ENCODE measurements around the gene NLRX1. TPM values are rescaled to one million over a fixed set of nuclear protein-coding genes. Genes with fewer than 3 reads are reported as not detected.

The NLRX1 gene
- total RNA-seq, 1 donor from 2014 or later: 10.2 TPM

DNA sequence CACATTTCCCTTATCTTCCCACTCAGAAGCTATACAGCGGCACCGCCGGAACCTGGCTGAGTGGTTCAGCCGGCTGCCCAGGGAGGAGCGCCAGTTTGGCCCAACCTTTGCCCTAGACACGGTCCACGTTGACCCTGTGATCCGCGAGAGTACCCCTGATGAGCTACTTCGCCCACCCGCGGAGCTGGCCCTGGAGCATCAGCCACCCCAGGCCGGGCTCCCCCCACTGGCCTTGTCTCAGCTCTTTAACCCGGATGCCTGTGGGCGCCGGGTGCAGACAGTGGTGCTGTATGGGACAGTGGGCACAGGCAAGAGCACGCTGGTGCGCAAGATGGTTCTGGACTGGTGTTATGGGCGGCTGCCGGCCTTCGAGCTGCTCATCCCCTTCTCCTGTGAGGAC is 4.9 kb downstream of the NLRX1 start:
- H3F3A ChIP-seq (ENCODE audit: low read depth): peaks cover 18% of the 10 kb centered on the region
- H3K36me3 Mint-ChIP-seq: no peaks in the 10 kb centered on the region
- H3K79me2 ChIP-seq (ENCODE audit: low read depth): no peaks in the 10 kb centered on the region
- no peaks in the 10 kb centered on the region for H3K36me3 ChIP-seq
- TF ChIP-seq EZH2 (IDR thresholded peaks at IDR 0.05): no peak
- TF ChIP-seq, protein P1, sequence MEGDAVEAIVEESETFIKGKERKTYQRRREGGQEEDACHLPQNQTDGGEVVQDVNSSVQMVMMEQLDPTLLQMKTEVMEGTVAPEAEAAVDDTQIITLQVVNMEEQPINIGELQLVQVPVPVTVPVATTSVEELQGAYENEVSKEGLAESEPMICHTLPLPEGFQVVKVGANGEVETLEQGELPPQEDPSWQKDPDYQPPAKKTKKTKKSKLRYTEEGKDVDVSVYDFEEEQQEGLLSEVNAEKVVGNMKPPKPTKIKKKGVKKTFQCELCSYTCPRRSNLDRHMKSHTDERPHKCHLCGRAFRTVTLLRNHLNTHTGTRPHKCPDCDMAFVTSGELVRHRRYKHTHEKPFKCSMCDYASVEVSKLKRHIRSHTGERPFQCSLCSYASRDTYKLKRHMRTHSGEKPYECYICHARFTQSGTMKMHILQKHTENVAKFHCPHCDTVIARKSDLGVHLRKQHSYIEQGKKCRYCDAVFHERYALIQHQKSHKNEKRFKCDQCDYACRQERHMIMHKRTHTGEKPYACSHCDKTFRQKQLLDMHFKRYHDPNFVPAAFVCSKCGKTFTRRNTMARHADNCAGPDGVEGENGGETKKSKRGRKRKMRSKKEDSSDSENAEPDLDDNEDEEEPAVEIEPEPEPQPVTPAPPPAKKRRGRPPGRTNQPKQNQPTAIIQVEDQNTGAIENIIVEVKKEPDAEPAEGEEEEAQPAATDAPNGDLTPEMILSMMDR (IDR thresholded peaks at IDR 0.05): no peak
- no peak for TF ChIP-seq EZH2phosphoT487 (IDR thresholded peaks at IDR 0.05)
- H3K27me3 ChIP-seq: no peaks in the 10 kb centered on the region
- no peaks in the 10 kb centered on the region for H3K9me3 ChIP-seq (ENCODE audit: low read depth)
- peaks cover 12% of the 10 kb centered on the region for H3K4me1 Mint-ChIP-seq
- H3K27me3 Mint-ChIP-seq (ENCODE audit: insufficient read depth, low read depth): peaks cover 10% of the 10 kb centered on the region
- H2AFZ ChIP-seq (replicated peaks): no peak overlapping the region
- H3K4me3 Mint-ChIP-seq: no peak overlapping the region
- no peak overlapping the region for H3K4me3 ChIP-seq
- H3K4me2 ChIP-seq: no peak overlapping the region
- H3K9ac ChIP-seq: no peak overlapping the region
- H3K27ac ChIP-seq: no peak overlapping the region
- H4K20me1 ChIP-seq (ENCODE audit: low read depth): no peaks in the 10 kb centered on the region
- no peak for DNase-seq (ENCODE audit: low spot score)
- H3K27ac Mint-ChIP-seq: no peak overlapping the region
- H3K4me1 ChIP-seq: peaks cover 5% of the 10 kb centered on the region
- H3K9me3 Mint-ChIP-seq: no peaks in the 10 kb centered on the region

DNA sequence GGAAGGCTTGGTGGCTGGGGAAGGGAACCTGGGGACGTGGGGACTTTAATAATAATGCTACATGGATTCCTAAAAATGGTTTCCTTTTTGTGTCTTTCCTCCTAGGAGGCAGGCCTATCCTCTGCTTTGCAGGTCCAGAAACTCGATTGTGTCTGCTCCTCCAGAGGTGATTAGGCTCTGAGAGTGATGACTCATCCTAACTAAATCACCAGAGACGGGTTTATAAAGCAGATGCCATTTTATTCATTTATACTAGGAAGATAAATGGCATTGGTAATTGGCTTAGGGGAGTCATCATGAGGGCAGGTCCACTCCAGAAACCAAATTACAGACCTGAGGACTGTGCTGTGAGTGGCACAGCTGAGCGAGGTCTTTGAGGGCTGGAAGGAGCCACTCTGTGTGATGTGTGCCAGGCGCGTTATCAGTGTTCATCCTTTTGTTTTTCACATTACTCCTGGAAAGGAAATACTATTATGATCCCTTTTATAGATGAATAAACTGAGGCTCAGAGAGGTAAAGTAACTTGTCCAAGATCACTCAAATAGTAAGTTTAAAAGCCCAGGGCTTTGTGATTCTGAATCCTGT is 7.1 kb downstream of the NLRX1 start:
- no peaks in the 10 kb centered on the region for H3K9me3 ChIP-seq (ENCODE audit: low read depth)
- H3K27ac ChIP-seq: no peak overlapping the region
- Mint-ChIP-seq H3K9me3 (no peaks in the 10 kb centered on the region), H3K36me3 (no peaks in the 10 kb centered on the region), H3K4me1 (peaks cover 9% of the 10 kb centered on the region), H3K4me3 (no peak overlapping the region), H3K27ac (peak overlapping the region; percentile 37), H3K27me3 (ENCODE audit: insufficient read depth, low read depth) (peaks cover 6% of the 10 kb centered on the region)
- H3K4me1 ChIP-seq: no peaks in the 10 kb centered on the region
- H3K9ac ChIP-seq: no peak overlapping the region
- H4K20me1 ChIP-seq (ENCODE audit: low read depth): no peaks in the 10 kb centered on the region
- H3K27me3 ChIP-seq: no peaks in the 10 kb centered on the region
- H2AFZ ChIP-seq (replicated peaks): no peak overlapping the region
- DNase-seq (ENCODE audit: low spot score): no peak
- H3K4me2 ChIP-seq: no peak overlapping the region
- no peak overlapping the region for H3K4me3 ChIP-seq
- H3F3A ChIP-seq (ENCODE audit: low read depth): no peaks in the 10 kb centered on the region
- TF ChIP-seq, protein P1 (IDR thresholded peaks at IDR 0.05): no peak
- TF ChIP-seq EZH2phosphoT487 (IDR thresholded peaks at IDR 0.05): no peak
- no peak for TF ChIP-seq EZH2 (IDR thresholded peaks at IDR 0.05)
- H3K36me3 ChIP-seq: no peaks in the 10 kb centered on the region
- H3K79me2 ChIP-seq (ENCODE audit: low read depth): no peaks in the 10 kb centered on the region

DNA sequence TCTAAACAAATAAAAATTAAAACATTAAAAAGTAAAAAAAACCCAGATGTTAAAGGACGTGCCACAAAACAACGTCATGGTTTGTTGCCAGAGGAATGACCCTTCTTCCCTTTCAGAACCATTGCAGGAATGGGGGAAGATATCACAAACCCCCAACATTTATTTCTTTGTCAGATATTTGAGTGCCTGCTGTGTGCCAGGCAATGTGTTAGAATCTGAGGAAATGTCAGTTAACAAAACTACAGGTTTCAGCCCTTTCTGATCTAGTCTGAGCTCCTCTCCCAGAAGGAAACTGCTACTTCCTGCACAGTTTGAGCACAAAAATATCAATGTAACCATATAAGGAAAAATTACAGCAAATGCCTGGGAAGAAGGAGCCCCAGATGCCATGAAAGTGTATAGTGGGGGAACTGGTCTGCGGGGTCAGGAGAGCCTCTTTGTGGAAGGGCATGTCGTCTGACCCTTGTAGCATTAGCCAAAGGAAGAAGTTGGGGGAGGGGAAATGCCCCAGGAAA is 9.7 kb downstream of the NLRX1 start:
- Histone ChIP-seq H3K36me3 (no peaks in the 10 kb centered on the region), H3K4me1 (no peaks in the 10 kb centered on the region), H3K27me3 (no peaks in the 10 kb centered on the region), H4K20me1 (ENCODE audit: low read depth) (no peaks in the 10 kb centered on the region), H2AFZ (replicated peaks) (no peak overlapping the region), H3K9ac (no peak overlapping the region), H3K79me2 (ENCODE audit: low read depth) (no peaks in the 10 kb centered on the region), H3K4me3 (no peak overlapping the region), H3F3A (ENCODE audit: low read depth) (no peaks in the 10 kb centered on the region), H3K27ac (no peak overlapping the region), H3K4me2 (no peak overlapping the region), H3K9me3 (ENCODE audit: low read depth) (no peaks in the 10 kb centered on the region)
- Mint-ChIP-seq H3K4me1 (peaks cover 9% of the 10 kb centered on the region), H3K27me3 (ENCODE audit: insufficient read depth, low read depth) (peaks cover 3% of the 10 kb centered on the region), H3K4me3 (no peak overlapping the region), H3K27ac (peak overlapping the region; percentile 10), H3K36me3 (no peaks in the 10 kb centered on the region), H3K9me3 (no peaks in the 10 kb centered on the region)
- TF ChIP-seq, protein P1 (IDR thresholded peaks at IDR 0.05): no peak
- no peak for TF ChIP-seq EZH2phosphoT487 (IDR thresholded peaks at IDR 0.05)
- TF ChIP-seq EZH2 (IDR thresholded peaks at IDR 0.05): no peak
- no peak for DNase-seq (ENCODE audit: low spot score)
